Measurements from ENCODE around the gene MPP7.

The MPP7 gene

DNA sequence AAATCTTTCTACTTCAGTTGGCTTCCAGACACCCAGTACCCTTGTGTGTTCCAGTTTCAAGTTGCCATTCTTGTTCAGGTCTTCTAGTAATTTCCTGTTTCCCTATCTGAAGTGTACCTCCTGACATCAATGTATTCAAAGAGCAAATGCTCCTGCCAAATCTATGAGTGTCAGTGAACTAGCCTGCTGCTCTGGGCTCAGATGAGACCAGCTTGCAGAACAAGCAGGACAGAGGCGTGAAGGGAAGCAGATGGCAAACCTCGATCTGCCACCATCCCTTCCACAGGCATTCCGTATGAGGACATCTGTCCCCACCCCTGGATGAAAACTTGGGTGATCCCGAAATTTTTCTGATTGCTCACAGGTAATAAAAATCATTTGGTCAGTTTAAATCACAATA is 4.4 kb upstream of the MPP7 start:
- H3K27ac ChIP-seq (ENCODE audit: low read depth, low read length): no peak overlapping the region
- no peaks in the 10 kb centered on the region for H4K20me1 ChIP-seq (ENCODE audit: control insufficient read depth, insufficient read depth, low read depth, low read length)
- no peak overlapping the region for H3K4me3 ChIP-seq (ENCODE audit: low read length)
- no peak for TF ChIP-seq EZH2phosphoT487 (IDR thresholded peaks at IDR 0.05; ENCODE audit: borderline replicate concordance, low read length)
- TF ChIP-seq, protein P1, sequence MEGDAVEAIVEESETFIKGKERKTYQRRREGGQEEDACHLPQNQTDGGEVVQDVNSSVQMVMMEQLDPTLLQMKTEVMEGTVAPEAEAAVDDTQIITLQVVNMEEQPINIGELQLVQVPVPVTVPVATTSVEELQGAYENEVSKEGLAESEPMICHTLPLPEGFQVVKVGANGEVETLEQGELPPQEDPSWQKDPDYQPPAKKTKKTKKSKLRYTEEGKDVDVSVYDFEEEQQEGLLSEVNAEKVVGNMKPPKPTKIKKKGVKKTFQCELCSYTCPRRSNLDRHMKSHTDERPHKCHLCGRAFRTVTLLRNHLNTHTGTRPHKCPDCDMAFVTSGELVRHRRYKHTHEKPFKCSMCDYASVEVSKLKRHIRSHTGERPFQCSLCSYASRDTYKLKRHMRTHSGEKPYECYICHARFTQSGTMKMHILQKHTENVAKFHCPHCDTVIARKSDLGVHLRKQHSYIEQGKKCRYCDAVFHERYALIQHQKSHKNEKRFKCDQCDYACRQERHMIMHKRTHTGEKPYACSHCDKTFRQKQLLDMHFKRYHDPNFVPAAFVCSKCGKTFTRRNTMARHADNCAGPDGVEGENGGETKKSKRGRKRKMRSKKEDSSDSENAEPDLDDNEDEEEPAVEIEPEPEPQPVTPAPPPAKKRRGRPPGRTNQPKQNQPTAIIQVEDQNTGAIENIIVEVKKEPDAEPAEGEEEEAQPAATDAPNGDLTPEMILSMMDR (IDR thresholded peaks at IDR 0.05; ENCODE audit: low read depth, low read length, poor library complexity, severe bottlenecking): no peak
- peaks cover 6% of the 10 kb centered on the region for H3K4me1 ChIP-seq (ENCODE audit: control insufficient read depth, low read length)
- peaks cover 3% of the 10 kb centered on the region; the same call in 1 of the 2 replicates for H3K9me3 ChIP-seq (ENCODE audit: control insufficient read depth, insufficient read depth, low read length)
- no peak overlapping the region for H3K4me2 ChIP-seq (ENCODE audit: low read length)
- H3K27me3 ChIP-seq (ENCODE audit: control insufficient read depth, low read length): peaks cover 18% of the 10 kb centered on the region
- H3K9me2 ChIP-seq (replicated peaks; ENCODE audit: control insufficient read depth, low read length): no peaks in the 10 kb centered on the region
- H3K79me2 ChIP-seq (ENCODE audit: control insufficient read depth, low read length): no peaks in the 10 kb centered on the region
- H3K36me3 ChIP-seq (ENCODE audit: control insufficient read depth, low read length): no peaks in the 10 kb centered on the region
- H3F3A ChIP-seq (ENCODE audit: control insufficient read depth, insufficient read depth): no peaks in the 10 kb centered on the region

DNA sequence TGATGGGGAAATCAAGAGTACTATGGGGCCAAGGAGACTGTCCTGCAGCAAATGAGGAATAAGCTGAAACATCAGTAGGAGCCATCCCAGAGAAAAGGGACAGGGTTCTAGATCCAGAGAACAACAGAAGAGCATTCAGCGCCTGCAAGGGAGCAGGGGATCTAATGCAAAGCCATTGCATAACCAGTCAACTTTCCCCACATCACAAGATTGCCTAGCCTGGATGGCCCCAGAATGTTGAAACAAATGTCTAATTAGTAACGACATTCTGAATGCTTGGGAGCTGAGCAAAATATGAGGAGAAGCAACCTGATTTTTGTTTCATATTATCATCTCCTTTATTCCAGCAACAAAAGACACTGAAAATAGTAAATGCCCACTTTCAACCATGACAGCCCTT is 2.7 kb upstream of the MPP7 start:
- no peaks in the 10 kb centered on the region for H4K20me1 ChIP-seq (ENCODE audit: control insufficient read depth, insufficient read depth, low read depth, low read length)
- H3K36me3 ChIP-seq (ENCODE audit: control insufficient read depth, low read length): no peaks in the 10 kb centered on the region
- no peak overlapping the region for H3K27ac ChIP-seq (ENCODE audit: low read depth, low read length)
- H3K79me2 ChIP-seq (ENCODE audit: control insufficient read depth, low read length): no peaks in the 10 kb centered on the region
- peaks cover 31% of the 10 kb centered on the region for H3K27me3 ChIP-seq (ENCODE audit: control insufficient read depth, low read length)
- H3K4me1 ChIP-seq (ENCODE audit: control insufficient read depth, low read length): peaks cover 10% of the 10 kb centered on the region
- H3K4me2 ChIP-seq (ENCODE audit: low read length): no peak overlapping the region
- H3K9me3 ChIP-seq (ENCODE audit: control insufficient read depth, insufficient read depth, low read length): peaks cover 3% of the 10 kb centered on the region; the same call in 1 of the 2 replicates
- H3F3A ChIP-seq (ENCODE audit: control insufficient read depth, insufficient read depth): no peaks in the 10 kb centered on the region
- no peak for TF ChIP-seq EZH2phosphoT487 (IDR thresholded peaks at IDR 0.05; ENCODE audit: borderline replicate concordance, low read length)
- TF ChIP-seq, protein P1 (IDR thresholded peaks at IDR 0.05; ENCODE audit: low read depth, low read length, poor library complexity, severe bottlenecking): no peak
- no peaks in the 10 kb centered on the region for H3K9me2 ChIP-seq (replicated peaks; ENCODE audit: control insufficient read depth, low read length)
- H3K4me3 ChIP-seq (ENCODE audit: low read length): no peak overlapping the region

DNA sequence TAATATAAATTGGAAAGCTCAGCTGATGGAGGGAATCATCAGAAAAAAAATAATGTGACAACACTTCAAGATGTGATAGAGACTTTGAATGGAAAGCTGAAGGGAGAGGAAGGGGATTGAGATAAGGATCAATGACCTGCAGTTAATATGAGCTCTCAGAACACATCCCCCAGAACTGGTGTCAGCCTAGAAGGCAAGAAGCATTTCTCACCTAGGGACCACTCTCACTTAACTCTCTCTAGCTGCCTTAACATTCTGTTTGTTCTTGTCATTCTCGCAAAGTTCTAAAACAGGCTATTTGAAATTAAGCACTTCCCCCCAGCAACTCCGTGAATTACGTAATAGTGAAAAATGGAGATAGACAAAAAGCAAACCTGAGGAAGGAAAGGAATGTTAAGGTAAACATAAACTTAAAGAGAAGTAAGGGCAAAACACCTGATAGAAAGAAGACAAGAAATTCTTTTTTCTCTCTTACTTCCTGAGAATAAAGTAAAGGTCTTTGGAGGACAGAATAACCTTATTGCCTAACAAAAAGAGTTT is 1.2 kb upstream of the MPP7 start:
- no peak overlapping the region for H3K27ac ChIP-seq (ENCODE audit: low read depth, low read length)
- peaks cover 10% of the 10 kb centered on the region for H3K4me1 ChIP-seq (ENCODE audit: control insufficient read depth, low read length)
- H3K27me3 ChIP-seq (ENCODE audit: control insufficient read depth, low read length): peaks cover 31% of the 10 kb centered on the region
- no peaks in the 10 kb centered on the region for H3K9me2 ChIP-seq (replicated peaks; ENCODE audit: control insufficient read depth, low read length)
- no peaks in the 10 kb centered on the region for H4K20me1 ChIP-seq (ENCODE audit: control insufficient read depth, insufficient read depth, low read depth, low read length)
- no peaks in the 10 kb centered on the region for H3K36me3 ChIP-seq (ENCODE audit: control insufficient read depth, low read length)
- H3K4me3 ChIP-seq (ENCODE audit: low read length): no peak overlapping the region
- H3K9me3 ChIP-seq (ENCODE audit: control insufficient read depth, insufficient read depth, low read length): peaks cover 3% of the 10 kb centered on the region; the same call in 1 of the 2 replicates
- H3K4me2 ChIP-seq (ENCODE audit: low read length): peak overlapping the region; percentile 81; the same call in 1 of the 2 replicates
- TF ChIP-seq EZH2phosphoT487 (IDR thresholded peaks at IDR 0.05; ENCODE audit: borderline replicate concordance, low read length): no peak
- TF ChIP-seq, protein P1 (IDR thresholded peaks at IDR 0.05; ENCODE audit: low read depth, low read length, poor library complexity, severe bottlenecking): no peak
- H3F3A ChIP-seq (ENCODE audit: control insufficient read depth, insufficient read depth): no peaks in the 10 kb centered on the region
- no peaks in the 10 kb centered on the region for H3K79me2 ChIP-seq (ENCODE audit: control insufficient read depth, low read length)
